HG03439 (cell line): ENCODE measurements around the gene HSP90AA1.
"Not testable (repeated sequence)": the region's sequence is repeated elsewhere in the genome, so short reads cannot be mapped to it uniquely, and the experiment has no call there.

ENCODE experiments used
- ATAC-seq: cut with Tn5 transposase; IDR thresholded peaks from one replicate; pipeline ENCODE4 v1.9.1; 2021; ENCODE audit warnings: mild to moderate bottlenecking, moderate library complexity; ENCODE audit not compliant: unreplicated experiment

The HSP90AA1 gene

DNA sequence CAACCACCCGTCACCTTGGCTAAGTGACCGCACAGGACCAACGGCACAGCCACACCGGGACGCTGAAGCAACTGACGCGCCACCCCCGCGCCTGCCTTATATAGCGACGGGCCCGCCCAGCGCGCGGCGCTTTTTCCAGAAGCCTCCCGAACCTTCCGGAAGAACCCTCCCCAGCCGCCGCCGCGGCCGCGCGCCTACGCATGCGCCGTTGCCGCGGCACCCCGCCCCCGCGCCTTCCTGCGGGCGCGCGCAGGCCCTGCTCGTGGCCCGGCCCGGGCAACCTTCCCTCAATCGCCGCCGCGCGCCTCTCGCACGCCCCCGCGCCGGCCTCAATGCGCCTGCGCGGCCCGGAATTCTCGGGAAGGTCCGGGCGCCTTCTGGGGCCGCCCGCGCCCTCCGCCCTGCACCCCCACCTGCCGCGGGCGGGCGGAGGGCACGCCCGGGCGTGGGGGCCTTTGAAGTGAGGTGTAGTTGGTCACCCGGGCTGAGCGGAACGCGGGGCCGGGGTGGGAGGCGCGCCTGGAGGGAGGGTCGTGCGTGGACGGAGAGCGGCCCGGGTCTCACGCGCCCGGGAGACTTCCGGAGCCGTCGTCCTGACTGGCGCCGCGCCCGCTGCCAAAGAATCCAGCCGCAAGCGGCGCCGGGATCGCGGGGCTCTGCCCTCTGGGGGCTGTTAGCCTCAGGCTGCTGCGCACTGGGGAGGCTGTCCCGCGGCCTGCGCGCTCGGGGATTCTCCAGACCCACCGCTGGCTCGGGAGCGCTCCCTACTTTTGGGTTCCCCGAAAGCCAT is at the start of gene HSP90AA1:
Gene HSP90AA1, minus strand, starts transcription at position 73 of the 790 bp plus-strand sequence. CDS start 666 bp downstream, outside the sequence.
- ATAC-seq: peak; percentile 78

DNA sequence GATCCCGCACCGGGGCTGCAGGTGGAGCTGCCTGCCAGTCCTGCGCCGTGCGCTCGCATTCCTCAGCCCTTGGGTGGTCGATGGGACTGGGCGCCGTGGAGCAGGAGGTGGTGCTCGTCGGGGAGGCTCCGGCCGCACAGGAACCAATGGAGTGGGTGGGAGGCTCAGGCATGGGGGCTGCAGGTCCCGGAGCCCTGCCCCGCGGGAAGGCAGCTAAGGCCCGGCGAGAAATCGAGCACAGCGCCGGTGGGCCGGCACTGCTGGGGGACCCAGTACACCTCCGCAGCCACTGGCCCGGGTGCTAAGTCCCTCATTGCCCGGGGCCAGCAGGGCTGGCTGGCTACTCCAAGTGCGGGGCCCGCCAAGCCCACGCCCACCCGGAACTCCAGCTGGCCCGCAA is 48.6 kb upstream of the HSP90AA1 start:
- not testable (repeated sequence) for ATAC-seq

DNA sequence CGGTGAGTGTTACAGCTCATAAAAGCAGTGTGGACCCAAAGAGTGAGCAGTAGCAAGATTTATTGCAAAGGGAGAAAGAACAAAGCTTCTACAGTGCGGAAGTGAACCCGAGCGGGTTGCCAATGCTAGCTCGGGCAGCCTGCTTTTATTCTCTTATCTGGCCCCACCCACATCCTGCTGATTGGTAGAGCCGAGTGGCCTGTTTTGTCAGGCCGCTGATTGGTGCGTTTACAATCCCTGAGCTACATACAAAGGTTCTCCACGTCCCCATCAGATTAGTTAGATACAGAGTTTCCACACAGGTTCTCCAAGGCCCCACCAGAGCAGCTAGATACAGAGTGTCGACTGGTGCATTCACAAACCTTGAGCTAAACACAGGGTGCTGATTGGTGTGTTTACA is 47.9 kb upstream of the HSP90AA1 start:
- not testable (repeated sequence) for ATAC-seq

DNA sequence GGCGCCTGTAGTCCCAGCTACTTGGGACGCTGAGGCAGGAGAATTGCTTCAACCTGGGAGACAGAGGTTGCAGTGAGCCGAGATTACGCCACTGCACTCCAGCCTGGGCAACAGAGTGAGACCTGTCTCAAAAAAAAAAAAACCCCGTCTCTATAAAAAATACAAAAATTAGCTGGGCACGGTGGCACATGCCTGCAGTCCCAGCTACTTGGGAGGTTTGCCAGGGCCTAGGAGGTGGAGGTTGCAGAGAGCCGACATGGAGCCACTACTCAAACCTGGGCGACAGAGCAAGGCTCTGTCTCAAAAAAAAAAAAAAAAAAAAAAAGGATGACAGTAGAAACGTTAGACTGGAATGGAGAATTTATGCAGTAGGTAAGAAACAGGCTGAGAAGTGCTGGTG is 47.2 kb upstream of the HSP90AA1 start:
- ATAC-seq: not testable (repeated sequence)

DNA sequence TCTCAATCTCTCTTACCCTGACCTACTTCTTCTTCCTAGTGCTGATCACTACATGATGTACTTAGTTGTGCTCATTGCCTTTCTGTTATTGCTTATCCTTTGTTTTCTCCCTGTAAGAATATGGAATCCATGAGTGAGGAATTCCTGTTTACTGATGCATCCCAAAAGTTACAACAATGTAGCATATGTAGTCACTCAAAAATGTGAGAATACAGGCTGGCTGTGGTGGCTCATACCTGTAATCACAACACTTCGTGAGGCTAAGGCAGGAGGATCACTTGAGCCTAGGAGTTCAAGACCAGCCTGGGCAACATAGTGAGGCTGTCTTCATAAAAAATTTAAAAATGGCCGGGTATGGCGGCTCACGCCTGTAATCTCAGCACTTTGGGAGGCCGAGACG is 44.9 kb upstream of the HSP90AA1 start:
- no peak for ATAC-seq

DNA sequence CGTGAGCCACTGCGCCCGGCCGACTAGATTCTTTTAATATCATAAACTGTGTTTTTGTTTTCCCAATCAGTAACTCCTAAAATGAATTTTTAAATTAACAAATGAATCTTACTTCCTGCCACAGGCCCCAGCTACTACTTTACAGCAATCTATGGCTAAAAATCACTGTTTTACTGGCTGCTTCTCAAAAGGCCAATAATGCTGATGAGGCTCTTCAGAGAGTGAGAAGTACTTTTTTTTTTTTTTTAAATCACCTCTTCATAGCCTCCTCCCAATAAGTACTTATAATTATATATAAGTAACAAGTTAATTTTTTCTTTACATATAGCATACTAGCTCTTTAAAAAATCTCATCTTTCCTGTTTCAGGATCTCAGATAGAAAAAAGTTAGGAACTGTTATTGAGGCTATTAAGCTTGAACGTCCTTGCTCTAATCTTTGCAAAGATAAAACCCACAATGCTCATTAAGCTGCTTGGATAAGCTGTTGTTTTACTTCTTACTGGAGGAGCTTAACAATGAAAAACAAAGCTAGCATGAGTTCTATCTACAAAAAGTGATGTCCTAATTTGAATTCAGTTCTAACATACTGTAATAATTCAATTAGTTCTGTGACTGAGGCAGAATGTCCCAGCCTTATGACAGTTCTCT is 40.1 kb upstream of the HSP90AA1 start:
- no peak for ATAC-seq

DNA sequence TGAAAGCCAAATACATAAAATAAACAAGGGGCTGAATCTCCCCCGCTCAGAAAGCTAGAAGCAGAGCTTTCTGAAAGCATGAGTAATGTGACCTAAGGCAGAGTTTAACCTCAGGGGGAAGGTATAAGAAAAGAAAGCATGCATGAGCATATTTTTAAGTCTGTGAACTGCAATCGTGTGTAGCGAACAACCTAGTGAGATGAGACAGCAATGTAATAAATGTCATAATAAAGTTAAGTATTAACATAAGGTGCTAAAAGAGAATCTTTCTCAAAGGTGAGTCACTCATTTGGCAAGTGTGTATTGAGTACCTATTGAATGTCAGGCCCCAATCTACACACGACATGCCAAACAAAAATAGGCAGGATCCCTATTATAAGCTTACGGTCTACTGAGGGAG is 38.7 kb upstream of the HSP90AA1 start:
- no peak for ATAC-seq

DNA sequence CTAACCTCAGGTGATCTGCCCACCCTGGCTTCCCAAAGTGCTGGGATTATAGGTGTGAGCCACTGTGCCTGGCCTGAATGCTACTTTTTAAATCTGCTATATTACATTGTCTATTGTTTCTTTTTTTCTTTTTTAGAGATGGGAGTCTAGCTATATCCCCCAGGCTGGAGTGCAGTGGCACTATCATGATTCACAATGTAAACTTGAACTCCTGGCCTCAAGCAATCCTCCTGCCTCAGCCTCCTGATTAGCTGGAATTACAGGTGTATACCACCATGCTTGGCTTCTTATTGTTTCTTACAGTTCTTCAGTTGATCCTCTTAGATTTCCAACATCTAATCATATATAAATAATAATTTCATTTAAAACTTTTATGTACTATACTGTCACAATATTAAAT is 37.6 kb upstream of the HSP90AA1 start:
- ATAC-seq: no peak

DNA sequence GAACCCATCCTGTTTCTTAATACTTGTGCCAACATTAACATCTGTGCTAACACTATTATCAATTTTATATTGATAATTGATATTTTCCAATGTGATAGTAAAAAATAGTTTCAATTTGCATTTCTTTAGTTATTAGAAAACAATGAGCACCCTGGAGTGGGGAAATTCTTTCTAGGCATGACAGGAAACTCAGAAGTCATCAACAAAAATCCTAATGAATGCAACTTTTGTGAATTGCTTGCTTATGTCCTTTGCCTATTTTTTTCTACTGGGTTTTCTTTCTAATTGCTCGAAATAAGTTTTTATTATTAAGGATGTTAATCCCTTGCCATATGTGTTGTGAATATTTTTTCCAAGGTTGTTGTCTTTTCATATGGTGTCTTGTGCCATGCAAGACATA is 34.7 kb upstream of the HSP90AA1 start:
- ATAC-seq: no peak

DNA sequence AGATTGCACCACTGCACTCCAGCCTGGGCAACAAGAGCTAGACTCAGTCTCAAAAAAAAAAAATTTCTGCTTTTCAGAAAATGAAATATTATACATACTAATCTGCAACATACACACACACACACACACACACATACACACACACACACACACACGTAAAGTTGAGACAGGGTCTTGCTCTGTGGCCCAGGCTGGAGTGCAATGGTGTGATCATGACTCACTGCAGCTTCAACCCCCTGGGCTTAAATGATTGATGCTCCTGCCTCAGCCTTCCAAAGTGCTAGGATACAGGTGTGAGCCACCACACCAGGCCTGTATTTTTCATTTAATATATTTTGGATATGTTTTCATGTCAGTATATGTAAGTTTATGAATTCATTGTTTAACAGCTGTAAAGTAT is 34.0 kb upstream of the HSP90AA1 start:
- no peak for ATAC-seq

DNA sequence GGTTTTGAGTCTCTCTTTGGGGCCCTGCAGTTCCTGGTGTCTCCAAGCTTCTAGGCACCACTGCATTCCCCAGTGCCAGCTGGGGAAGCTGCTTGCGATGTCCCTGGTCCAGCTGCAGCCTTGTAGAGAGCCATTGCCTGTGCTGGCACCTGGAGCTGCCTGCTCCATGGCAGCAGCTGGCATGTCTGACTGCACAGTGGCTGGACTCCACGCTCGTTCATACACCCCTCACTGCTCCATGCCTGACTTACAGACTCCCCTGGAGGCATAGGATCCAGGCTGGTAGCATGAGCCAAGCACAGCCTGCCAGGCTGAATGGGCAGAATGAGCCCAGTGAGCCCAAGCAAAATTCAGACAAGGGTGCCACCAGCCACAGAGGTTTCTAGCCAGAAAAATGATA is 31.0 kb upstream of the HSP90AA1 start:
- no peak for ATAC-seq

DNA sequence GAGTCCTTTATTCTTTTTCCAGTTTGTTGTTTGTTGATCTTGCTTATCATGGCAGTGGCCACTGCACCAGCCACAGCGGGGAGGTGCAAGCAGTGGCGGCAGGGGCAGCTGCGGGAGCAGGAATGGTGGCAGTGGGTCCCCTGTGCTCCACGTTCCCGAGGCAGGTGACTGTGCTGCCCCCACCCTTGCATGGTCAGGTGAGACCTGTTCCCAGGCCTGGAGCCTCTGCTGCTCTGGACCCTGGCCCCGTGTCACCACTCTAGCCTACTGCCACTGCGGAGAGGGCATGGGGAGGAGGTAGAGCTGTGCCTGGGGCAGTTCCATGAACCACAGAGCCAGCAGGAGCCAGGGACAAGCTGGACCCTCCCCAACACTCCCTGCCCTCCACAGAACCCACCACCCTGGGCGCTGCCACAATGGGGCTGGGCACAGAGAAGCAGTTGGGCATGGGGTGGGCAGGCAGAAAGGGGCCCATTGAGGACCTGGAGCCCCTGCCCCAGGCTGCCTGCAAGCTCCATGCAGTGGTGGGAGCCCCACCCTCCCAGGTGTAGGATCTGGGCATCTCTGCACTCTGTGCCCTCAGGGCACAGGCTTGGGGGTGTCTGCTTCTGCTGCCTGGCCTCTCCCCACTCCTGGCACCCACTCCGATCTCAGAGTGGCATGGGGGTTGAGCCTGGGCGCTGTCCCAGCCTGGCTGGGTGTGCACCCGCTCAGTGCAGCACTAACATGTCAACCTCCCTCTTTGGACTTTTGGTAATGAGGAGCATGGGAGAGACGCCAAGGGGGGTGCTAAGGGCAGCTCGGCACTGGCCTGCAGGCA is 29.7 kb upstream of the HSP90AA1 start:
- ATAC-seq: no peak

DNA sequence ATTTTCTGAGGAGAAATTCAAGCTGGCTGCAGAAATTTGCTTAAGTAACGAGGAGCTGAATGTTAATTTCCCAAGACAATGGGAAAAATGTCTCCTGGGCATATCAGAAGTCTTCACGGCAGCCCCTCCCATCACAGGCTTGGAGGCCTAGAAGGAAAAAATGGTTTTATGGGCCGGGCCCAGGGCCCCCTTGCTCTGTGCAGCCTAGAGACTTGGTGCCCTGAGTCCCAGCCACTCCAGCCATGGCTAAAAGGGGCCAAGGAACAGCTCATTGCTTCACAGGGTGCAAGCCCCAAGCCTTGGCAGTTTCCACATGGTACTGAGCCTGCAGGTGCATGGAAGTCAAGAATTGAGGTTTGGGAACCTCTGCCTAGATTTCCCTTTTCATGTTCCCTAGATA is 24.3 kb upstream of the HSP90AA1 start:
- no peak for ATAC-seq

DNA sequence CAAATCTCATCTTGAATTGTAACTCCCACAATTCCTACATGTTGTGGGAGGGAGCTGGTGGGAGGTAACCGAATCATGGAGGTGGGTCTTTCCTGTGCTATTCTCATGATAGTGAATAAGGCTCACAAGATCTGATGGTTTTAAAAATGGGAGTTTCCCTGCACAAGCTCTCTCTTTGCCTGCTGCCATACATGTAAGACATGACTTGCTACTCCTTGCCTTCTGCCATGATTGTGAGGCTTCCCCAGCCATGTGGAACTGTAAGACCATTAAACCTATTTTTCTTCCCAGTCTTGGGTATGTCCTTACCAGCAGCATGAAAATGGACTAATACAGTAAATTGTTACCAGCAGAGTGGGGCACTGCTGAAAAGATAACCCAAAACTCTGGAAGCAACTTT is 22.5 kb upstream of the HSP90AA1 start:
- ATAC-seq: not testable (repeated sequence)

DNA sequence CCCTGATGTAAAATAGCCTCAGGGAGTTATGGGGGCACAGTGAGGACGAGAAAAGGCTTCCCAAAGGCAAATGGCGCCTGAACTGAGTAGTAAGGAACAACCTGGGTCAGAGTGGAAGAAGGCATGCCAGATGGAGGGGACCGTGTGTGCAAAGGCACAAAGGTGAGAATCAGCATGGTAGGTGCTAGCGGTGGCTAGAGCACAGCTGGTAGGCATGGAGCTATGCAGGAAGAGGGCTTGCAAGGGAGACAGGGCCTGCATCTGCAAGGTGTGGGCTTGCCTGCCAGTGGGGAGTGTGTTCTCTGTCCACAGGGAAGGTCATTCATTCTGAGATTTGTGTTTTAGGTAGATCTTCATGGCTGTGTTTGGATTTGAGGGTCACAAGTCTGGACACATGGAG is 18.5 kb upstream of the HSP90AA1 start:
- ATAC-seq: no peak

DNA sequence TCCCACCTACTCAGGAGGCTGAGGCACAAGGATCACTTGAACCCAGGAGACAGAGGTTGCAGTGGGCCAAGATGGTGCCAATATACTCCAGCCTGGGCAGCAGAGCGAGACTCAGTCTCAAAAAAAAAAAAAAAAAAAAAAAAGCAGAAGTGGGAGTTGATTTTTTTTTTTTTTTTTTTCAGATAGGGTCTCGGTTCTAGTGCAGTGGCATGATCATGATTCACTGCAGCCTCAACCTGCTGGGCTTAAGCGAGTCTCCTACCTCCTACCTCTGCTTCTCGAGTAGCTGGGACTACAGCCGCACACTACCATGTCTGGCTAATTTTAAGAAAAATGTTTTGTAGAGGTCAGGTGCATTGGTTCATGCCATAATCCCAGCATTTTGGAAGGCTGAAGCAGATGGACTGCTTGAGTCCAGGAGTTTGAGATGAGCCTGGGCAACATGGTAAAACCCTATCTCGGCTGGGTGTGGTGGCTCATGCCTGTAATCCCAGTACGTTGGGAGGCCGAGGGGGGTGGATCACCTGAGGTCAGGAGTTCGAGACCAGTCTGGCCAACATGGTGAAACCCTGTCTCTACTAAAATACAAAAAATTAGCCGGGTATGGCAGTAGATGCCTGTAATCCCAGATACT is 16.3 kb upstream of the HSP90AA1 start:
- ATAC-seq: no peak

DNA sequence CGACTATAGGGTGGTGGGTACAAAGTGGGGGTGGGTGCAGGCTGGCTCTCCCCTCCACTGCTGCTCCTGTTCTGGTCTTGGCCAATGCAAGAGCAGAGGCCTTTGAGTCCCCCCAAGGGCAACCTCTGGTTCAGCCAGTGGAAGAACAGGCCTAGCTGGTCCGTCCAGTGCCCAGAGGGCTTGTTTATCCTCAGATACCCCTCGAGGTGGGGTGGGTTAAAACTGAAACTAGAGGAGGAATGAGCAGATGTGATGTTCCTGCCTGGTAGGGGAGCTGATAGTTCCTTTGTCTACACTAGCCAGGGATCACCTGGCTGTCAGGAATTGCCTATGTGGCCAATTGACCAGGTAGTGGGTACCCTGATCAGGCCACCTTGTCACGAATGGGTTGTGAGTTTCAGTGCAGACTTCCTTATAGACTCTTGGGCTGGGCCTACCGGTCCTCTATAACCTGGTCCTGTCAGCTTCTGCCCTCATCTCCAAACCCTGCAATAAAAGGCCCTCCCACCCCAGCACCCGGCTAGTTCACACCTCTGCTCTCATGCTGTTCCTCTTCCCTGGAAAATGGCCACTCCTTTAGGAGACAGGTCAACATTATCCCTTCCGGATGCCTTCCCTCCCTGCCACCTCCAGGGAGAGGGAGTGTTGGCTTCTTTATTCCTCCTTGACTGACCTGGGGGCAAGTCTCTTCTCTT is 10.7 kb upstream of the HSP90AA1 start:
- no peak for ATAC-seq

DNA sequence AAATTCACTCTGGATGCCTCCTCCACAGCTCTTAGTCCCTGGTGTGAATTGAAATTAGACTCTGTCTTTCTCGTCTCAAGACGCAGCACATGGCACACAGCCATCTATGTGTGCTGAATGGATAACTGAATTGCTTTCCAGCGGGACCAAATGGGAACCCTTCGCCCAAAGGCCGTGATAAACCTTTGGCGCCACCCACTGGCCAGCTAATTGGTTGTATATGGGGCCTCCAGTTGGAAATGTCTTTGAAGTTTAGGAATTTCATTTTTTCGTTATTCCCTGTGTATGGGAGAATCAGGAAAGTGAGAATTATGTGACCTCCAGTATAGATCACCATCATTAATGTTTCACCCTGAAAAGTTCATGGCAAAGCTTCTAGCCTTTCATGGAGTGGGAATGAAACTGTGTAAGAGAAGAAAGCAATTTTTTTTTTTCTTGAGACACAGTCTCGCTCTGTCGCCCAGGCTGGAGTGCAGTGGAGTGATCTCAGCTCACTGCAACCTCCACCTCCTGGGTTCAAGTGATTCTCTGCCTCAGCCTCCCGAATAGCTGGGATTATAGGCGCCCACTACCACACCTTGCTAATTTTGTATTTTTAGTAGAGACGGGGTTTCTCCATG is 9.8 kb upstream of the HSP90AA1 start:
- no peak for ATAC-seq

DNA sequence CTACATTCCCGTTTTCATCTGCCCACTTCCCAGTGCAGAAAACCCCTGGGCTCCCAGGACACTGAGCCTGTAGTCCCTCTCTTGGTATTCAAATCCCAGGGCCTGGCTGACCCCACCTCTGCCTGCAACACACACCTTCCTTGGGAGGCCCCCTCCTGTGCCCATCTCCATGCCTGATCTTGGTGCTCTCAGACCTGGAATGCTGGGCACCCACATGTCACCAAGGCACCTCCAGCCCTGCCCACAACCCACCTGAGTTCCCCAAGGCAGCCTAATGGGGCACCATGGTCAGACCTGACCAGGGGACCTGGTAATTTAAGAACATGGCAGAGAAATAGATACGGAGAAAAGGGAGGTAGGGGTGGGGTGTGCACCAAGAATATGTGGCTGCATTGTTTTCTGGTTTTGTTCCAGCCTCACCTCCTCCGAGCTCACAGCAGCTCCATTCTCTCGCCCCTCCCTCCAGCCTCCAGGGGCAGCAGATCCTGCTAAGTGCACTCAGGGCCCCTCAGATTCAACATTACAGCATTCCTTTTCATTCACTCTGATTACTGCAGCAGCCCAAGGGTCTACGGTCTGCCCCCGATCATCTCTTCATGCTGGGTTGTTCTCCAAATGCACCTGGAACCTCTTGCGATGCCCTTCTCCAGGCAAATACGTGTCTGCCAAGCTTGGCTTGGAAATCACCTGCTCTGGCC is 9.2 kb upstream of the HSP90AA1 start:
- ATAC-seq: no peak
